SK-N-SH (cell line): ENCODE results near the gene CACNA2D1. TPM values are rescaled to one million over a fixed set of nuclear protein-coding genes. Genes with fewer than 3 reads are reported as not detected.

ENCODE experiments used
- CTCF ChIA-PET: fragments of 300-600, 350-600 bp; formaldehyde crosslinking; extraction: SDS; loops from one replicate; lab custom pipeline; 2021; lab: Yijun Ruan, JAX
- POLR2A ChIA-PET: fragments of 350-600 bp; sonication (Branson Sonifier 250); formaldehyde crosslinking; extraction: SDS; loops from one replicate; lab custom pipeline; 2020; ENCODE audit warnings: antibody characterized with exemption, inconsistent platforms; lab: Yijun Ruan, JAX
- DNase-seq: peaks from one replicate; pipeline ENCODE4 v3.0.0; 2012
- H2AFZ ChIP-seq: fragments of 200-600 bp; sonication (generic); 2 replicates; pipeline ENCODE4 v1.8.1; 2016; ENCODE audit warnings: antibody characterized with exemption, mild to moderate bottlenecking, low read depth
- H3F3A ChIP-seq: fragments of 200-600 bp; sonication (generic); replicated peaks from 2 replicates; pipeline ENCODE3; 2016; ENCODE audit warnings: antibody characterized with exemption, mild to moderate bottlenecking; ENCODE audit not compliant: insufficient read depth
- H3K27ac ChIP-seq, 2 experiments: fragments of 200-500 bp in 1 of 2; fragments of 200-600 bp in 1 of 2; sonication (Bioruptor generic) in 1 of 2; sonication (generic), shearing (Covaris generic) in 1 of 2; 2 replicates each; pipeline versions ENCODE4 v1.5.1 to v1.6.1; 2014 to 2016; ENCODE audit warnings: low read depth in 2 of 2, inconsistent platforms in 1 of 2, low read length in 1 of 2, mild to moderate bottlenecking in 1 of 2, mixed read lengths in 1 of 2
- H3K27me3 ChIP-seq: fragments of 200-600 bp; sonication (generic), shearing (Covaris generic); 2 replicates; pipeline ENCODE4 v1.6.1; 2016; ENCODE audit warnings: mixed run types; ENCODE audit not compliant: insufficient read depth
- H3K36me3 ChIP-seq, 2 experiments: fragments of 200-500 bp in 1 of 2; fragments of 200-600 bp in 1 of 2; sonication (Bioruptor generic) in 1 of 2; sonication (generic) in 1 of 2; replicated peaks in 1 of 2; 2 replicates each; pipeline versions ENCODE3 to v1.5.1; 2014 to 2016; ENCODE audit warnings: low read length in 1 of 2, mild to moderate bottlenecking in 1 of 2; ENCODE audit not compliant: insufficient read depth in 2 of 2, control insufficient read depth in 1 of 2
- H3K4me1 ChIP-seq, 2 experiments: fragments of 200-500 bp in 1 of 2; fragments of 200-600 bp in 1 of 2; sonication (Bioruptor generic) in 1 of 2; sonication (generic), shearing (Covaris generic) in 1 of 2; 2 replicates each; pipeline versions ENCODE4 v1.5.1 to v1.6.1; 2014 to 2016; ENCODE audit warnings: low read depth in 1 of 2, low read length in 1 of 2, mixed run types in 1 of 2; ENCODE audit not compliant: insufficient read depth in 2 of 2, control insufficient read depth in 1 of 2
- H3K4me2 ChIP-seq: fragments of 200-600 bp; sonication (generic), shearing (Covaris generic); 2 replicates; pipeline ENCODE4 v1.6.1; 2017; ENCODE audit warnings: mixed run types
- H3K4me3 ChIP-seq, 2 experiments: fragments of 200-500 bp in 1 of 2; fragments of 200-600 bp in 1 of 2; sonication (Bioruptor generic) in 1 of 2; sonication (generic), shearing (Covaris generic) in 1 of 2; 2 replicates each; pipeline versions ENCODE4 v1.5.1 to v1.8.1; 2014 to 2016; ENCODE audit warnings: low read depth in 2 of 2, inconsistent platforms in 1 of 2, low read length in 1 of 2, mild to moderate bottlenecking in 1 of 2, mixed read lengths in 1 of 2, moderate library complexity in 1 of 2
- H3K79me2 ChIP-seq: fragments of 200-600 bp; sonication (generic); 2 replicates; pipeline ENCODE4 v1.8.1; 2017; ENCODE audit warnings: mild to moderate bottlenecking; ENCODE audit not compliant: insufficient read depth
- H3K9ac ChIP-seq: fragments of 200-600 bp; sonication (generic); 2 replicates; pipeline ENCODE4 v1.6.1; 2017; ENCODE audit warnings: mixed run types
- H3K9me2 ChIP-seq: fragments of 200-600 bp; sonication (generic); 2 replicates; pipeline ENCODE4 v1.6.1; 2017; ENCODE audit warnings: mixed run types
- H3K9me3 ChIP-seq: fragments of 200-600 bp; sonication (generic); 2 replicates; pipeline ENCODE4 v1.6.1; 2017; ENCODE audit warnings: mixed run types, mild to moderate bottlenecking, moderate library complexity
- H4K20me1 ChIP-seq: fragments of 200-600 bp; sonication (generic); 2 replicates; pipeline ENCODE4 v1.6.1; 2017; ENCODE audit warnings: mild to moderate bottlenecking, mixed run types; ENCODE audit not compliant: insufficient read depth
- CHD2 ChIP-seq: fragments of 150-350 bp; IDR thresholded peaks from 2 replicates; pipeline ENCODE4 v1.6.1; 2018; ENCODE audit warnings: low read length; ENCODE audit not compliant: partially characterized antibody
- ELF1 ChIP-seq: IDR thresholded peaks from 2 replicates; pipeline ENCODE4 v1.4.0; 2012
- EP300 ChIP-seq, 2 experiments: IDR thresholded peaks; 2 replicates each; pipeline versions ENCODE4 v1.4.0 to v1.6.1; 2012; ENCODE audit warnings: borderline replicate concordance in 1 of 2, low read depth in 1 of 2, low read length in 1 of 2
- EZH2phosphoT487 ChIP-seq: fragments of 200-600 bp; sonication (generic); IDR thresholded peaks from 2 replicates; pipeline ENCODE4 v1.6.1; 2017; ENCODE audit warnings: low read depth, mixed run types, mild to moderate bottlenecking, antibody characterized with exemption, moderate library complexity, borderline replicate concordance
- FOSL2 ChIP-seq: IDR thresholded peaks from 2 replicates; pipeline ENCODE4 v1.4.0; 2012; ENCODE audit warnings: low read depth, mild to moderate bottlenecking, moderate library complexity, borderline replicate concordance
- FOXM1 ChIP-seq: IDR thresholded peaks from 2 replicates; pipeline ENCODE4 v1.4.0; 2012; ENCODE audit warnings: low read depth, mild to moderate bottlenecking
- GABPA ChIP-seq: IDR thresholded peaks from 2 replicates; pipeline ENCODE4 v1.4.0; 2012; ENCODE audit warnings: low read depth, mild to moderate bottlenecking
- JUND ChIP-seq: IDR thresholded peaks from 2 replicates; pipeline ENCODE4 v1.4.0; 2012
- MAX ChIP-seq: IDR thresholded peaks from 2 replicates; pipeline ENCODE4 v1.4.0; 2012; ENCODE audit warnings: low read depth
- MXI1 ChIP-seq: IDR thresholded peaks from 2 replicates; pipeline ENCODE4 v1.6.1; 2012; ENCODE audit warnings: mild to moderate bottlenecking, low read depth, low read length, improper control_type of control experiment
- NFIC ChIP-seq: IDR thresholded peaks from 2 replicates; pipeline ENCODE4 v1.4.0; 2012; ENCODE audit warnings: borderline replicate concordance
- NRF1 ChIP-seq: IDR thresholded peaks from 2 replicates; pipeline ENCODE4 v1.6.1; 2012; ENCODE audit warnings: low read depth, mild to moderate bottlenecking, low read length
- POLR2AphosphoS5 ChIP-seq: IDR thresholded peaks from 2 replicates; pipeline ENCODE4 v1.6.1; 2012; ENCODE audit warnings: low read depth, low read length
- RCOR1 ChIP-seq: fragments of 150-350 bp; IDR thresholded peaks from 2 replicates; pipeline ENCODE4 v1.6.1; 2017; ENCODE audit warnings: antibody characterized with exemption, low read length
- RXRA ChIP-seq: IDR thresholded peaks from 2 replicates; pipeline ENCODE4 v1.4.0; 2012; ENCODE audit warnings: low read depth, mild to moderate bottlenecking, borderline replicate concordance
- SMC3 ChIP-seq: IDR thresholded peaks from 2 replicates; pipeline ENCODE4 v1.6.1; 2012; ENCODE audit warnings: low read depth, low read length, improper control_type of control experiment
- TCF12 ChIP-seq: IDR thresholded peaks from 2 replicates; pipeline ENCODE4 v1.4.0; 2012
- ZBTB33 ChIP-seq: IDR thresholded peaks from 2 replicates; pipeline ENCODE4 v1.4.0; 2012; ENCODE audit warnings: low read depth, borderline replicate concordance
- WGBS: methylation state at CpG from one replicate; pipeline ENCODE4 v1.1.6; 2017; ENCODE audit warnings: low lambda C conversion rate; 5-methylcytosine and 5-hydroxymethylcytosine counted together
- polyA plus RNA-seq, 3 experiments: library from polyadenylated mRNA; depleted of rRNA; stranded (reverse); fragments of >200 nt; gene quantifications; 2 replicates each; pipeline ENCODE4 v1.2.3, GENCODE V29; 2012
- TF ChIP-seq, protein P1 (sequence below): IDR thresholded peaks from 2 replicates; pipeline ENCODE4; 2012

CACNA2D1 gene
- polyA plus RNA-seq, 1 of the 3 experiments (the other 2 are of a cell fraction), result 3.4 TPM

- 100% methylated on average over 1 of the region's 1 CpG for WGBS
- POLR2A ChIA-PET, result no interaction called here
These were observed 95.8 kb downstream of the CACNA2D1 start for GRCh38 chr7:82347808-82348207.

GRCh38 chr7:82345886-82346285 lies 97.7 kb downstream of the CACNA2D1 start:
- no peaks in the 10 kb centered on the region for H3K27me3 ChIP-seq
- no peak for TF ChIP-seq NRF1
- no peaks in the 10 kb centered on the region for H3K9me2 ChIP-seq
- peaks cover 0 to 26% of the 10 kb centered on the region in 2 experiments; a peak in 3 of 4 replicates for H3K4me1 ChIP-seq
- no peak overlapping the region for H2AFZ ChIP-seq
- no peak overlapping the region for H3K4me3 ChIP-seq
- ChIA-PET CTCF (interaction anchor here (0.9 to 3.2 kb wide), 8 partner anchors 10 to 305 kb away, joined by 3 to 16 read pairs (median 4); no protein-coding TSS in a partner anchor), POLR2A (no interaction called here)
- H3K9me3 ChIP-seq, result no peaks in the 10 kb centered on the region
- no peaks in the 10 kb centered on the region for H3K79me2 ChIP-seq
- no peak overlapping the region for H3K9ac ChIP-seq
- no peaks in the 10 kb centered on the region for H4K20me1 ChIP-seq
- H3K27ac ChIP-seq, result peak overlapping the region in 1 of 2 experiments; percentile 53; a peak in 2 of 4 replicates
- H3K36me3 ChIP-seq, result peaks cover 0 to 23% of the 10 kb centered on the region in 2 experiments
- no peak for DNase-seq
- no peak overlapping the region for H3K4me2 ChIP-seq
- no peaks in the 10 kb centered on the region for H3F3A ChIP-seq

More at GRCh38 chr7:82347808-82348207, 95.8 kb downstream of the CACNA2D1 start:
- Histone ChIP-seq H3K4me3 (no peak overlapping the region), H3K27ac (peak overlapping the region in 1 of 2 experiments; percentile 53; a peak in 2 of 4 replicates), H2AFZ (no peak overlapping the region), H3K9me3 (no peaks in the 10 kb centered on the region), H3K4me2 (no peak overlapping the region), H3K4me1 (peaks cover 0 to 26% of the 10 kb centered on the region in 2 experiments; a peak in 3 of 4 replicates), H3K79me2 (no peaks in the 10 kb centered on the region), H4K20me1 (no peaks in the 10 kb centered on the region), H3K9ac (no peak overlapping the region), H3K36me3 (peaks cover 0 to 19% of the 10 kb centered on the region in 2 experiments), H3K27me3 (no peaks in the 10 kb centered on the region), H3K9me2 (no peaks in the 10 kb centered on the region), H3F3A (no peaks in the 10 kb centered on the region)
- CTCF ChIA-PET, result interaction anchor here (0.8 to 3.2 kb wide), 2 partner anchors 11 to 224 kb away, joined by 3 to 16 read pairs; no protein-coding TSS in a partner anchor
- no peak for DNase-seq
- TF ChIP-seq SMC3 (no peak), TCF12 (no peak), ELF1 (no peak), POLR2AphosphoS5 (no peak)

DNA sequence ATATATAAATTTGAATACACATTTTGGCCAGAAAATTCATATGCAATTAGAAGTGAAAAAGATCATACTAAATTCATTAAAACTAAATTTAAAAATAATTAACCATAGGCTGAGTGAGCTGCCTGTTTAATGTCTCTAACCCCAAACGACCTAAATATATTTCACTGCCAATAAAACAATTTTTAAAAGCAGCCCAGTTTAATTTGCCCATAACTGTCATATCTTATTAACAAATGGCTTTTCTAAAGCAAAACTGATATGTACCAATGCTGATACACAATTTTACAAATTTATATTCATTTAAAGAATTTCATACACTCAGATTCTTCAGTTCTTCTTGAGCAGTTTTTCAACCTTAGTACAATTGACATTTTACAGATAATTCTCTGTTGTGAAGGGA lies 99.9 kb downstream of the CACNA2D1 start:
- Histone ChIP-seq H3K27ac (peak overlapping the region in 1 of 2 experiments; percentile 92; a peak in 2 of 4 replicates), H4K20me1 (no peaks in the 10 kb centered on the region), H3K9me3 (no peaks in the 10 kb centered on the region), H3K9ac (no peak overlapping the region), H3K79me2 (no peaks in the 10 kb centered on the region), H3K27me3 (no peaks in the 10 kb centered on the region), H3F3A (no peaks in the 10 kb centered on the region), H3K36me3 (peaks cover 0 to 23% of the 10 kb centered on the region in 2 experiments), H3K9me2 (no peaks in the 10 kb centered on the region), H2AFZ (no peak overlapping the region), H3K4me2 (no peak overlapping the region), H3K4me3 (no peak overlapping the region), H3K4me1 (peaks cover 0 to 26% of the 10 kb centered on the region in 2 experiments; a peak in 3 of 4 replicates)
- ChIA-PET CTCF (interaction anchor here (0.6 to 1.8 kb wide), 3 partner anchors 15 to 642 kb away, joined by 4 to 6 read pairs (median 4); no protein-coding TSS in a partner anchor), POLR2A (no interaction called here)
- DNase-seq, result peak; percentile 40
- WGBS, result 22% methylated on average over 1 of the region's 1 CpG
- TF ChIP-seq FOSL2 (no peak), EZH2phosphoT487 (no peak), GABPA (no peak), RCOR1 (peak; percentile 78), TCF12 (peak; percentile 30; the same call in 1 of the 2 replicates), MAX (no peak), EP300 (IDR thresholded peaks at IDR 0.05; ENCODE audit: borderline replicate concordance in 1 of 2, low read depth in 1 of 2, low read length in 1 of 2) (peak in 1 of 2 experiments; percentile 97; a peak in 2 of 4 replicates), ELF1 (no peak), MXI1 (no peak), ZBTB33 (no peak), NFIC (no peak), JUND (no peak), RXRA (no peak), NRF1 (no peak), CHD2 (peak; percentile 59), FOXM1 (no peak)
- TF ChIP-seq, protein P1, sequence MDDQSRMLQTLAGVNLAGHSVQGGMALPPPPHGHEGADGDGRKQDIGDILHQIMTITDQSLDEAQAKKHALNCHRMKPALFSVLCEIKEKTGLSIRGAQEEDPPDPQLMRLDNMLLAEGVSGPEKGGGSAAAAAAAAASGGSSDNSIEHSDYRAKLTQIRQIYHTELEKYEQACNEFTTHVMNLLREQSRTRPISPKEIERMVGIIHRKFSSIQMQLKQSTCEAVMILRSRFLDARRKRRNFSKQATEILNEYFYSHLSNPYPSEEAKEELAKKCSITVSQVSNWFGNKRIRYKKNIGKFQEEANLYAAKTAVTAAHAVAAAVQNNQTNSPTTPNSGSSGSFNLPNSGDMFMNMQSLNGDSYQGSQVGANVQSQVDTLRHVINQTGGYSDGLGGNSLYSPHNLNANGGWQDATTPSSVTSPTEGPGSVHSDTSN, result no peak
